Measurements from ENCODE around the gene FAM186B.

The FAM186B gene

GRCh38 chr12:49564686-49565405, 40.6 kb downstream of the FAM186B start:
- no peak for DNase-seq (ENCODE audit: low spot score)
- no peak for TF ChIP-seq CTCF (IDR thresholded peaks at IDR 0.05; ENCODE audit: borderline replicate concordance, control extremely low read depth, extremely low read depth, insufficient read depth, missing control alignments)
- in situ Hi-C loops (cut with MboI; ENCODE audit: low sequenced_read_pairs, unreplicated experiment), result no loop called here

GRCh38 chr12:49563951-49564685, 41.3 kb downstream of the FAM186B start:
- TF ChIP-seq CTCF (IDR thresholded peaks at IDR 0.05; ENCODE audit: borderline replicate concordance, control extremely low read depth, extremely low read depth, insufficient read depth, missing control alignments), result no peak
- no peak for DNase-seq (ENCODE audit: low spot score)
- in situ Hi-C loops (cut with MboI; ENCODE audit: low sequenced_read_pairs, unreplicated experiment), result no loop called here

- in situ Hi-C loops (cut with MboI; ENCODE audit: low sequenced_read_pairs, unreplicated experiment), result no loop called here
- DNase-seq (ENCODE audit: low spot score), result no peak
- no peak for TF ChIP-seq CTCF (IDR thresholded peaks at IDR 0.05; ENCODE audit: borderline replicate concordance, control extremely low read depth, extremely low read depth, insufficient read depth, missing control alignments)
These were observed 42.6 kb downstream of the FAM186B start for GRCh38 chr12:49562831-49563230.

GRCh38 chr12:49562233-49562632, 43.2 kb downstream of the FAM186B start:
- in situ Hi-C loops (cut with MboI; ENCODE audit: low sequenced_read_pairs, unreplicated experiment), result no loop called here
- DNase-seq (ENCODE audit: low spot score), result no peak

GRCh38 chr12:49560695-49561094, 44.7 kb downstream of the FAM186B start:
- no peak for TF ChIP-seq CTCF (IDR thresholded peaks at IDR 0.05; ENCODE audit: borderline replicate concordance, control extremely low read depth, extremely low read depth, insufficient read depth, missing control alignments)
- in situ Hi-C loops (cut with MboI; ENCODE audit: low sequenced_read_pairs, unreplicated experiment), result no loop called here
- no peak for DNase-seq (ENCODE audit: low spot score)

More at GRCh38 chr12:49562233-49562632, 43.2 kb downstream of the FAM186B start:
- TF ChIP-seq CTCF (IDR thresholded peaks at IDR 0.05; ENCODE audit: borderline replicate concordance, control extremely low read depth, extremely low read depth, insufficient read depth, missing control alignments), result no peak

- DNase-seq (ENCODE audit: low spot score), result no peak
- in situ Hi-C loops (cut with MboI; ENCODE audit: low sequenced_read_pairs, unreplicated experiment), result no loop called here
- no peak for TF ChIP-seq CTCF (IDR thresholded peaks at IDR 0.05; ENCODE audit: borderline replicate concordance, control extremely low read depth, extremely low read depth, insufficient read depth, missing control alignments)
These were observed 46.3 kb downstream of the FAM186B start for GRCh38 chr12:49559011-49559675.

Data from GM13976 (cell line).